ENCODE results near the gene RAB37. TPM values are rescaled to one million over a fixed set of nuclear protein-coding genes. Genes with fewer than 3 reads are reported as not detected.

Gene RAB37
- total and polyA plus RNA-seq, 12 donors, result 0.39 to 6.6 (median 2.7) TPM

DNA sequence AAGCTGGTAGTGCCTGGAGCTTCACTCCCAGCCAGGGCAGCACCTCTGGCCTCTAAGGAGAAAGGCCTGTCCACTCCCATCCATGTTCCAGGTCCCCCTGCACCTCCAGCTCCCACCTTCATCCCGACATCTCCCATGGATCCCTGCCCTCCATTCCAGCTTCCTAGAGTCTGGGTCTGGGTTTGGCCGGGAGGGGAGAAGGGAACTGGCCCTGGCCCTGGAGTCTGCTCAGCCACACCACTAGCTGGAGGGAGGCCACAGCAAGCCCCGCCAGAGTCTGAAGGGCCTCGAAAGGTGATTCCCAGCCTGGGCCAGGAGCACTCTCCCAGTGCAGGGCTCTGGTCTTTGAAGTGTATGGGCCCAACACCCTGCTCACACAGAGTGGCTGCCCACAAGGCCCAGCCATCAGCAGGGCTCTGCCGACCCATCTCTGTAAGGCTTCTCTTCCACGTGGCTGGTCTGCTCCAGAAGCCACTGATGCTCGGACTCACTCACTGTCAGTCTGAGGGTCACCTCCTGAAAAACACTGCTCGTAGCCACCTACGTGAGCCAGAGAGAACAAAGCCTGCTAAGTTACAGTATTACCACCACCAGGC is 34.4 kb downstream of the RAB37 start:
- Histone ChIP-seq H3K36me3 (replicated peaks in 1 of 2) (peaks cover 0 to 42% of the 10 kb centered on the region in 2 donors), H3K4me1 (replicated peaks in 1 of 2) (peaks cover 61 to 66% of the 10 kb centered on the region in 2 donors), H3K27me3 (no peaks in the 10 kb centered on the region), H3K4me3 (no peak overlapping the region), H3K27ac (peak overlapping the region in 1 of 5 donors; percentile 93), H3K9me3 (replicated peaks in 1 of 3) (no peaks in the 10 kb centered on the region)
- intact Hi-C loops (cut with DNase I), result loop anchor here in 1 of 2 donors (2.0 kb wide), 1 partner anchor 27 kb away; no protein-coding TSS in a partner anchor
- TF ChIP-seq, protein P1, sequence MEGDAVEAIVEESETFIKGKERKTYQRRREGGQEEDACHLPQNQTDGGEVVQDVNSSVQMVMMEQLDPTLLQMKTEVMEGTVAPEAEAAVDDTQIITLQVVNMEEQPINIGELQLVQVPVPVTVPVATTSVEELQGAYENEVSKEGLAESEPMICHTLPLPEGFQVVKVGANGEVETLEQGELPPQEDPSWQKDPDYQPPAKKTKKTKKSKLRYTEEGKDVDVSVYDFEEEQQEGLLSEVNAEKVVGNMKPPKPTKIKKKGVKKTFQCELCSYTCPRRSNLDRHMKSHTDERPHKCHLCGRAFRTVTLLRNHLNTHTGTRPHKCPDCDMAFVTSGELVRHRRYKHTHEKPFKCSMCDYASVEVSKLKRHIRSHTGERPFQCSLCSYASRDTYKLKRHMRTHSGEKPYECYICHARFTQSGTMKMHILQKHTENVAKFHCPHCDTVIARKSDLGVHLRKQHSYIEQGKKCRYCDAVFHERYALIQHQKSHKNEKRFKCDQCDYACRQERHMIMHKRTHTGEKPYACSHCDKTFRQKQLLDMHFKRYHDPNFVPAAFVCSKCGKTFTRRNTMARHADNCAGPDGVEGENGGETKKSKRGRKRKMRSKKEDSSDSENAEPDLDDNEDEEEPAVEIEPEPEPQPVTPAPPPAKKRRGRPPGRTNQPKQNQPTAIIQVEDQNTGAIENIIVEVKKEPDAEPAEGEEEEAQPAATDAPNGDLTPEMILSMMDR (IDR thresholded peaks at IDR 0.05), result no peak
- TF ChIP-seq POLR2A (IDR thresholded peaks at IDR 0.05), result no peak
- WGBS, 4 donors, result 77 to 83% (median 80%) methylated on average over 4 to 9 of the region's 9 CpGs
- no peak for DNase-seq

DNA sequence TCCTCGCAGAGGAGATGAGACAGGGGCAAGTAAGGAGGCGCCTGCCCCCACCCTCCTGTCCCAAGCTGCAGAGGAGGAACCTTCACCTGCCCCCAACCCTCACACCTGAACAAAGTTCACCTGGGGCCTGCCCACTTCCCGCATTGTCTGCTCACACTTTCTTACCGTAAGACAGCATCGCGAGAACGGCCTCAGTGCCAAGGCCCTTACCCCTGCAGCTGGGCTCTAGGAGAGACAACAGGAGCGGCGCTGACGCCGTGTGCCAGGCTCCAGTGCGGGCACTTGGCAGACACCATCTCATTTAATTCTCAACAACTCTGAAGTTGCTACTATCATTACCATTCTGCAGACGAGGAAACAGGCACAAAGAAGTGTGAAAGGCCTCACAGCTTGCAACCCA is 35.0 kb downstream of the RAB37 start:
- intact Hi-C loops (cut with DNase I), result no loop called here
- WGBS, 4 donors, result 84 to 91% (median 88%) methylated on average over 10 to 13 of the region's 13 CpGs

GRCh38 chr17:74773414-74773813 is 36.4 kb downstream of the RAB37 start:
- 20 to 53% (median 44%) methylated on average over 1 to 6 of the region's 6 CpGs for WGBS, 4 donors
- H3K27me3 ChIP-seq, result no peaks in the 10 kb centered on the region
- H3K4me3 ChIP-seq, result no peak overlapping the region
- H3K36me3 ChIP-seq (replicated peaks in 1 of 2), result peaks cover 0 to 41% of the 10 kb centered on the region in 2 donors
- peaks cover 52 to 57% of the 10 kb centered on the region in 2 donors for H3K4me1 ChIP-seq (replicated peaks in 1 of 2)
- no peaks in the 10 kb centered on the region for H3K9me3 ChIP-seq (replicated peaks in 1 of 3)
- TF ChIP-seq POLR2A (IDR thresholded peaks at IDR 0.05), result no peak
- TF ChIP-seq, protein P1 (IDR thresholded peaks at IDR 0.05), result no peak
- intact Hi-C loops (cut with DNase I), result no loop called here
- H3K27ac ChIP-seq, result peak overlapping the region in 4 of 5 donors; percentile 20 to 89 (median 80)
- peak in 5 of 7 donors; percentile 38 to 74 (median 61) for DNase-seq

More for the DNA sequence above, 35.0 kb downstream of the RAB37 start:
- Histone ChIP-seq H3K9me3 (replicated peaks in 1 of 3) (no peaks in the 10 kb centered on the region), H3K4me3 (no peak overlapping the region), H3K27ac (peak overlapping the region in 1 of 5 donors; percentile 78), H3K4me1 (replicated peaks in 1 of 2) (peaks cover 62 to 67% of the 10 kb centered on the region in 2 donors), H3K36me3 (replicated peaks in 1 of 2) (peaks cover 0 to 42% of the 10 kb centered on the region in 2 donors), H3K27me3 (no peaks in the 10 kb centered on the region)
- no peak for TF ChIP-seq POLR2A (IDR thresholded peaks at IDR 0.05)
- TF ChIP-seq, protein P1 (IDR thresholded peaks at IDR 0.05), result no peak
- no peak for DNase-seq

DNA sequence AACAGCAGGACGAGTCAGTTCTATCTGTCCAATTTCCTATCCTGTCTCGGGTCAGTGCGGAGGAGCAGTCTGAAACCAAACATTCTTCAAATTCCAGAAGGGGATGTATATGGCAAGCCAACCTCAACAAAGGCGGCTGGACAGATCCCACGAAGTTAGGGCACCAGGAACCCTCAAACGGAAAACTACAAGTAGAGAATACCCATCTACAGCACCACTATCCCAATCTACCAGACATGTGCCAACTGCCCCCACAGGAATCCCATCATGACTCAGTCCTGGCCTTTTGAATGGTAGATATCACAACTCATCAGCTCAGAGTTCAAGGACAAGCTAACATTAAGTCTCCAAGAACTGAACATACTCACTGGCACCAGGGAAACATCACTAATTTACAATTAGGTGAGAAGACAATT is 36.8 kb downstream of the RAB37 start:
- Histone ChIP-seq H3K9me3 (replicated peaks in 1 of 3) (no peaks in the 10 kb centered on the region), H3K27me3 (no peaks in the 10 kb centered on the region), H3K36me3 (replicated peaks in 1 of 2) (peaks cover 0 to 36% of the 10 kb centered on the region in 2 donors), H3K4me3 (no peak overlapping the region), H3K27ac (peak overlapping the region in 4 of 5 donors; percentile 20 to 89 (median 80)), H3K4me1 (replicated peaks in 1 of 2) (peaks cover 47 to 53% of the 10 kb centered on the region in 2 donors)
- WGBS, 4 donors, result 30 to 48% (median 35%) methylated on average over 6 of the region's 6 CpGs
- peak in 5 of 7 donors; percentile 65 to 82 (median 71) for DNase-seq
- TF ChIP-seq, protein P1 (IDR thresholded peaks at IDR 0.05), result no peak
- TF ChIP-seq POLR2A (IDR thresholded peaks at IDR 0.05), result no peak
- intact Hi-C loops (cut with DNase I), result no loop called here

All from adrenal gland (tissue), 12 donors.